Measurements from ENCODE around the gene NDUFB7.
"Not testable (repeated sequence)": the region's sequence is repeated elsewhere in the genome, so short reads cannot be mapped to it uniquely, and the experiment has no call there.

The NDUFB7 gene

DNA sequence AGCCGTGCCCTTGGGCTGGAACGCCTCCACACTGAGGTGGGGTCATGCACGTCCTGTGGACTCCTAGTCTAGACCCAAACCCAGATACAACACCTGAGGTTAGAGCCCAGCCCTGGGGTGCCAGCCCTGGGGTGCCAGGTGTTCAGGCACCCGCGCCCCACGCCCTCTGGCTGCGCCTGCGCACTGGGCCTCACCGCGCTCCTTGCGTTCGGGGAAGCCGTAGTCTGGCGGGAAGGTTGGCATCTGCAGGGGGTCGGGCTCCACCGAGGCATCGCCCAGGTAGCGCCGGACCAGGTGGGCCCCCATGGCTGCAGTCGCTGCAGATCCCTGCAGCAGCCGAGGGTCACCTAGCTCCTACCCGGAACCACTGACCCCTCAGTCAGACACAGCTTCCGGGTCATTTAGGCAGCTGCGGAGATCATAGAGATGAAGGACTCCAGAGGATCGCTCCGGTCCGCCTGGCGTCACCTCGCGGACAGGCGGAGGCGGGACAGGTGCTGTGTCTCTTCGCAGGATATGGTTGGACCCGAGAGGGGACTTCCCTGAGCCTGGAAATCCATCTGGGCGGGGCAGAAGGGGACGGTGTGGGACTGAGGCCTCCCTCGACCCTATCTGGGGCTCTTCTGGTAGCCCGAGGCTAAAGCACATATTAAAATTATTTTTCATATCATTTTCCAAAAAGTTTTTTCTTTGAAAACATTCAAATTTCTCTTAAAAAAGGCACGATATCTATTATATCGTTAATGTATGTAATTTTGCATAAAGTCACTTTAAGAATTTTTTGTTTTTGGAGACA lies at the start of gene NDUFB7:
NDUFB7 (minus strand) TSS at position 372 of the 796 bp plus-strand sequence; CDS start at position 306, 66 bp downstream.
- peak; percentile 90 for DNase-seq

DNA sequence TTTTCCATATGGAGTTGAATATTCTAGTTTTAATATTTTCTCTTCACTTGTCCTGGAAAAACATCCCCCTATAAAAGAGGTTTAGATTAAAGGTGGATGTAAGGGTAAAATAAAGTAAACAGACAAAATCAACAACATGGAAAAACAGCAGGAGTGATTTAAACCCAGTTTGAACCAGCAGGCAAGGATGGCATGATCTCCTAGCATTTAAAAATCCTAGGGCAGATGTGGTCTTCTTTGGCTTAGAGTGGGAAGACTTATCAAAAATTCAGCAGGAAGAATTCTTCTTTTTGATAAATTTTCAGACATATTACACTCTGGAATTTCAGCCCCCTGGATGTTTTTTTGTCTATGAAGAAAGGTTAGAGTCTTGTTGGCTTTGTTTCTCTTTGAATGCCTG lies 47.5 kb upstream of the NDUFB7 start:
- no peak for DNase-seq

DNA sequence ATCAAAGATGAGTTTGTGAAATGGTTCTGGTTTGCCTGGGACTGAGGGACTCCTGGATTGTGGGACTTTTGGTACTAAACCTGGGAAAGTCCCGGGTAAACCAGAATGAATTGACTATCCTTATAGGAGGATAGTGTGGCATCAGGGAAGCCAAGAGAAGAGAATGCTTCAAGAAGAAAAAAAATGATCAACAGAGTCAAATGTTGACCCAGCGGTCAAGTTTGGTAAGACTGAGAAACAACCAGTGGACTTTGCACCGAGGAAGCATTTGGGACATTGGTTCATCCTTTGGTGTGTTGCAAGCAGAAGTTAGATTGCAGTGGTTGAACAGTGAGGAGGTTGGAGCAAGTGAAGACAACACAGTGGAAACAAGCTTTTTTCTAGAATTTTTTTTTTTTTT lies 44.5 kb upstream of the NDUFB7 start:
- DNase-seq = no peak

DNA sequence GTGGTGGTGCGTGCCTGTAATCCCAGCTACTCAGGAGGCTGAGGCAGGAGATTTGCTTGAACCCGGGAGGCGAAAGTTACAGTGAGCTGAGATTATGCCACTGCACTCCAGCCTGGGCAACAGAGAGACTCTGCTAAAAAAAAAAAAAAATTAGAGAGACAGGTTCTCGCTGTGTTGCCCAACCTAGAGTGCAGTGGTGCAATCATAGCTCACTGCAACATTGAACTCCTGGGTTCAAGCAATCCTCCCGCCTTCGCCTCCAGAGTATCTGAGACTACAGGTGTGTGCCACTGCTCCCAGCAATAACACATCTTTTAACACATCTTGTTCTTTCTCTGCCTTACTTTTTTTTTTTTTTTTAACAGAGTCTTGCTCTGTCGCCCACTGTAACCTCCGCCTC lies 43.8 kb upstream of the NDUFB7 start:
- DNase-seq = no peak

DNA sequence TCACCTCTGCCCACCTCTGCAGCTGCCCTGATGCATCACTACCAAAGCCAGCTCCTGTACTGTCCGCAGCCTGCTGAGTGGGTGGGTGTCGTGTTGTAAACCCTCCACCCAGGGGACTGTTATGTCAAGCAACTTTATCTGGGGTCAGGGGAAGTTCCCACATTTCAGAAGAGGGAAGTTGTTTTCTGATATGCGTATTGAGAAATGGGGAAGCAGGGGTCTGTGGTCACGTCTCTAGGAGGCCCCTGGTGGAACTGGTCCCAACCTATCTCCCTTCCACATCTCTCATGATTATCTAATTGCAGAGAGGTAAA lies 42.2 kb upstream of the NDUFB7 start:
- DNase-seq = no peak

DNA sequence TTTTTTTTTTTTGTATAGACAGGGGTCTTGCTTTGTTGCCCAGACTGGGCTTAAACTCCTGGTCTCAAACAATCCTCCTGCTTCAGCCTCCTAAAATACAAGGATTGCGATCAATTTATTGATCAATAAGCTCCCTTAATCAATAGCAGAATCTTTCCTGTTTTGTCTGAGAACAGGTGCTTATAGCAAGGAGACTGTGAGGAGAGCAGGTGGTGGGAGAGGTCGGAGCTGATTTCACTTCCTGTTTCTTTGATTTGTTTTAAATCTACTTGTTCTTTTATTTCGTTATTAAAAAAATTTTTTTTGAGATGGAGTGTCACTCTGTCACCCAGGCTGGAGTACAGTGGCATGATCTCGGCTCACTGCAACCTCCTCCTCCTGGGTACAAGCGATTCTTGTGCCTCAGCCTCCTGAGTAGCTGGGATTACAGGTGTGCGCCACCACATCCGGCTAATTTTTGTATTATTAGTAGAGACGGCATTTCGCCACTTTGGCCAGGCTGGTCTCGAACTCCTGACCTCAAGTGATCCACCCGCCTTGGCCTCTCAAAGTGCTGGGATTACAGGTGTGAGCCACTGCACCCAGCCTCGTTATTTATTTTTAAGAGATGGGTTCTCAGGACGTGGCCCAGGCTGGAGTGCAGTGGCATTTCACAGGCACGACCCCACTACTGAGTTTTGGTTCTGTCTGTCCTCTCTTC lies 41.7 kb upstream of the NDUFB7 start:
- DNase-seq = not testable (repeated sequence)

DNA sequence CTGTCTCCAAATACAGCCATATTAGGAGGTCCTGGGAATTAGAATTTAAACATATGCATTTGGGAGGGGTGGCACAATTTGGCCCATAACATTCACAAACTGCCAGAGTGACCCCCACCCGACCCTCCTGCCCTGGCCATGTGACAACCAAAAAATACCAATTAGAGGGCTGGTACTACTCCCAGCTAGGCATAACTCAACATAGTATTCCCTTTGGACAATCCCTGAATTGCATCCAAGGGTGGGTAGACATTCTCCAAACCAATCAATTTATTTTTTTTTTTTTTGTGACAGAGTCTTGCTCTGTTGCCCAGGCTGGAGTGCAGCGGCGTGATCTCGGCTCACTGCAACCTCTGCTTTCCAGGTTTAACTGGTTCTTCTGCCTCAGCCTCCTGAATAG lies 40.8 kb upstream of the NDUFB7 start:
- no peak for DNase-seq

DNA sequence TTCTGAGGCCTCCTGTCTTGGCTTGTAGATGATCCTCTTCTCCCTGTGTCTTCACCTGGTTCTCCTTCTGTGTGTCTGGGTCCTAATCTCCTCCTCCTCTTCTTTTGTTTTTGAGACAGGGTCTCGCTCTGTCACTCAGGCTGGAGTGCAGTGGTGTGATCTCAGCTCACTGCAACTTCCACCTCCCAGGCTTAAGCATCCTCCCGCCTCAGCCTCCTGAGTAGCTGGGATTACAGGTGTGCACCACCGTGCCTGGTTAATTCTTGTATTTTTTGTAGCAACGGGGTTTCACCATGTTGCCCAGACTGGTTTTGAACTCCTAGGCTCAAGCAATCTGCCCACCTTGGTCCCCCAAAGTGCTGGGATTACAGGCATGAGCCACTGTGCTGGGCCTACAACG lies 40.4 kb upstream of the NDUFB7 start:
- not testable (repeated sequence) for DNase-seq

DNA sequence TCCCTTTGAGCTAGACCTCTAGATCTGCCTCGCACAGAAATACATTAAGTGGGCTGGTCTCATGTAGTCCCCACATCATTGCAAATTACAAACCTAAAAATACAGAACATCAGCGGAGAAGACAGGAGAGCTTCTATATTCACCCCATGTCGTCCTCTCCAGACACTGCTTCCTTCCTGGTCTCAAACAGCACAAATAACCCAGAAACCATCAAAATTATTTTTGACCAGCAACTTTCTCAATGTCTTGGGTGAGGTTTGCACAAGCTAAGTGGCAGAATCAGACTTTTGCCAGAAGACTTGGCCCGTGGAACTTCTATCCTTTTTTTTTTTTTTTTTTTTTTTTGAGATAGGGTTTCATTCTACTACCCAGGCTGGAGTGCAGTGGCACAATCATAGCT lies 39.2 kb upstream of the NDUFB7 start:
- DNase-seq = no peak

DNA sequence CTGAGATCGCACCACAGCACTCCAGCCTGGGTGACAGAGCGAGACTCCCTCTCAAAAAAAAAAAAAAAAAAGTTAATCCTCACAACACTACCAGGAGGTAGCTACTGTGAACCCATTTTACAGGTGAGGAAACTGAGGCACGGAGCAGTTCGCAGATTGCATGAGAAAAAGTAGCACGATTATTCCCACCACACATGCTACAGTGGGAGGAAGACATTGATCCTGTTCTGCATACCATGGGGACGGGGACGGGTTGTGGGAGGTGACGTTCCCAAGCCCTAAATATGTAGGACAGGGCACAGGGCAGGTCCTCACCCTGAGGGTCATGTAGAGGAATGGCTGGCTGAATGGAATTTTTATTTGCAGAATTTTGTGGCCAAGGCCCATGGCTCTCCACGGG lies 34.8 kb upstream of the NDUFB7 start:
- no peak for DNase-seq

DNA sequence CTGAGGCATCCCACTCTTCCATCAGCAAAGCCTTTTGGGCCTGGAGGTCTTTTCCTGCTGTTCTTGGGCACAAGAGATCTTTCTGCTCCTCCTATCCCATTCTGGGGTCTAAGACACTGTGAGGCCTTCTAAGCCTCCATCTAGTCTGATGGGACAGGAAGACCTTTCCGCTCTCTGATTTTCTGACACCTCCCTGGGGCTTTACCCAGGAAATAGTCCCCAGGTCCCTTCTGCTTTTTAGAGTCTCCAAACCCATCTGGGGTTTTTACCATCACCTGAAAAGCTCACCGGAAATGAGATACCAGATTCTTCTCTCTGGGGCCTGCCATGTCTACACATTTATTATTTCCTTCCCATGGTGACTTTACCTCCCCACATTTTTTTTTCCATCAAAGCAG lies 32.1 kb upstream of the NDUFB7 start:
- DNase-seq = no peak

DNA sequence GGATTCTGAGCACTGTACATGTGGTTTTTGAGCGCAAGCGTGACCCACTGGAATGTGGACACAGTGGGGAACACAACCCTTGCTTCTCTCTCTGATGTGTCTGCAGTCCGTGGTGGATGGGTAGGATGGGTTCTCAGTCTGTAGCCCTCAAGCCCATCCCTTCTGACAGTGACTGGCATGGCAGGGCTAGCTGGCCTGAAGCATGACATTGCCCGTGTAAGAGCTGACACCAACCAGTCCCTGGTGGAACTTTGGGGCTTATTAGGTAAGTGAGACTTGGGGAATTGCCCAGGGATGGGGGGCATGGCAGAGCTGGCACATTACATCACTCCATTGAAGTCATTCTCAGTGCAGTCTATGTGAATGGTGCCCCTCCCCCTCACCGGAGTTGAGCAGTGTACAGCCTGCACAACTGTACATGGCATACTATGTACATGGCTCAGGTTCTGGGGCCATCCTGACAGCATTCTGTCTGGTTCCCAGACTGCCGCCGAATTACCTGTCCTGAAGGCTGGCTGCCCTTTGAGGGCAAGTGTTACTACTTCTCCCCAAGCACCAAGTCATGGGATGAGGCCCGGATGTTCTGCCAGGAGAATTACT lies 27.8 kb upstream of the NDUFB7 start:
- no peak for DNase-seq

DNA sequence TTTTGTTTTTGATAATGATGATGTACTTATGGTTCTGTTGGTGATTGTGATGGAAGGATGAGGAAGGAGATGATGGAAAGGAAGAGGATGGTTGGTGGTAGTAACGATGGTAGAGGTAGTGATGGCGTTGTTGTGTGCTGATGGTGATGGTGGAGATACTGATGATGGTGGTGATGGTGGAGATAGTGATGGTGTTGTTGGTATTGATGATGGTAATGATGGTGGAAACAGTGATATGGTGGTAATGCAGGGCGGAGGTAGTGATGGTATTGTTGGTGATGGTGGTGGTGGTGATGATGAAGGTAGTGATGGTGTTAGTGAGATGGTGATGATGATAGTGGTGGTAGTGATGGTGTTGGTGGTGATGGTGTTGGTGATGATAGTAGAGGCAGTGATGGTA lies 23.7 kb upstream of the NDUFB7 start:
- DNase-seq = no peak

DNA sequence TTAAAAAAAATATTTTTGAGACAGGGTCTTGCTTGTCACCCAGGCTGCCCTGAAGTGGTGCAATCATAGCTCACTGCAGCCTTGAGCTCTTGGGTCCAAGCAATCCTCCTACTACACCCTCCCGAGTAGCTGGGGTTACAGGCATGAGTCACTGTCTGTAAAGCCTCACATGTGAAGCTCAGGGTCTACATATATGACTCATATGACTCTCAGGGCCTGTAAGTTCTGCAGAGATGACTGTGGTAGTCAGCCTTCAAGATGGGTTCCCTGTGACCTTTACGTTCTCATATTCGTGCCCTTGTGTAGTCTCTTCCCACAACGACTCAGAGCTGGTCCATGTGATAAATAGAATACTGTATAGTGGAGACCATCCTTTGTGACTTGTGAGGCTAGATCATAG lies 17.6 kb upstream of the NDUFB7 start:
- DNase-seq = not testable (repeated sequence)

DNA sequence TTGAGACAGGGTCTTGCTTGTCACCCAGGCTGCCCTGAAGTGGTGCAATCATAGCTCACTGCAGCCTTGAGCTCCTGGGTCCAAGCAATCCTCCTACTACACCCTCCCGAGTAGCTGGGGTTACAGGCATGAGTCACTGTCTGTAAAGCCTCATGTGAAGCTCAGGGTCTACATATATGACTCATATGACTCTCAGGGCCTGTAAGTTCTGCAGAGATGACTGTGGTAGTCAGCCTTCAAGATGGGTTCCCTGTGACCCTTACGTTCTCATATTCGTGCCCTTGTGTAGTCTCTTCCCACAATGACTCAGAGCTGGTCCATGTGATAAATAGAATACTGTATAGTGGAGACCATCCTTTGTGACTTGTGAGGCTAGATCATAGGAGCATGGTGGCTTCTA lies 13.3 kb upstream of the NDUFB7 start:
- not testable (repeated sequence) for DNase-seq

DNA sequence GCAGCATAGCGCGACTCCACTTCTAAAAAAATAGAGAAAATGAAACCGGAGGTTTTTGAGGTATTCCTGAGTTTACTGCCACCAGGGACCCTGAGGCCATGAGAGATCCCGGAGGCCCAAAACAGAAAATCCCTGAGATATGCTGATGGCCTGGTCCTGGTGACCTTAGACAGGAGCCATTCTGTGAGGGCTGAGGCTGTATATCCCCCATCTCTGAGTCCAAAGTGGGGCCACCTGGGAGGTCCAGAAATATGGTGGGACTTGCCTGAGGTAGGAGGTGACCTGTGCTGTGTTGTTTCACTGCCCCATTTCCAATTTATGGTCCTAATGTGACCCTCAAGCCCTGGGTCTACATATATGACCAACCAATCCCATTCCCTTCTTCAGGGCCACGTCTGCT lies 12.5 kb upstream of the NDUFB7 start:
- not testable (repeated sequence) for DNase-seq

DNA sequence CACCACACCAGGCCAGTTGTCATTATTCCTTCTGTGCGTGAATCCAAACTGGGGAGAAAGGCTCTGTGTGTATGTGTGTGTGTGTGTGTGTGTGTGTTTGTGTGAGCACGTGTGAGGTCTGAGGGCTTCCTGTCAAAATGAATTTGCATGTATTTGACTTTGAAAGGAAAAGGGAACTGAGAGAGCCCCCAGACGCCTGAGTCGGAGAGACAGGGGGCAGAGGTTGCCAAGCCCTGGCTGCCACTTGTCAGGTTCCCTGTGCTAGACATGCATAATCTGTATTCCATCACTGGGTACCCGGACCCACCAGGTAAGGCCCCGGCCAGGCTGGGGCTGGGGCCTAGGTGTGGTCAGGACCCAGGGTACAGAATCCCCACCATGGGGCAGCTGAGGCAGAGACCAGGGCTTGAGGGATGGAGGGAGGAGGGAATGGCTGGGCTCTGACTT lies 11.1 kb upstream of the NDUFB7 start, which contains the start of gene CLEC17A:
CLEC17A (plus strand) TSS at position 191 of the 447 bp plus-strand sequence; CDS start at position 268, 77 bp downstream.
- DNase-seq = no peak

DNA sequence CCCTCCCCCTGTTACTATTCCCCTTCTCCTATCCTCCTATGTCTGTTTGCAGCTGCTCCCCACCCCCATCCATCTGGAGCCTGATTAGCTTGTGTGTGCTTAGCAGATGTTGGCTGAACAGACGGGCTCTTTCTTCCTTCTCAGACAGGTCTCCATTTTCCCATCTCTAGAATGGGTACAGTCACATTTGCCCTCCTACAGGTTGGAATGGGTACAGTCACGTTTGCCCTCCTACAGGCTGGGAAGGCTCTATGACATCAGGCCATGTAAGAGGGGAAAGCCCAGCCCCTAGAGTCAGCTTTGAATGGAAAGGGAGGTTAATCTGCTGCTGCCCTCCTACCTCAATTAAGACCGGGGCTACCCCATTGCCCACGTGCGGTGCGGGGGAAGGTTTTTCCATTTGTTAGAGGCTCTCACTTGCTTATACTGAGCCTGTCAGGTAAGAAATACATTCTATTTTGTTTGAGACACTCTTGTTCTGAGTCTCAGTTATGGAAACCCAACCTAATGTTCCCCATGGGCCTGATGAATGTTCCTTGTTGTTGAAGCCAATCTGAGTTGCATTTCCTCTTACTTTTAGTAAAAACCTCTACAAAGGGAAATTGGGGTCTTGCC lies 8.9 kb upstream of the NDUFB7 start:
- no peak for DNase-seq

DNA sequence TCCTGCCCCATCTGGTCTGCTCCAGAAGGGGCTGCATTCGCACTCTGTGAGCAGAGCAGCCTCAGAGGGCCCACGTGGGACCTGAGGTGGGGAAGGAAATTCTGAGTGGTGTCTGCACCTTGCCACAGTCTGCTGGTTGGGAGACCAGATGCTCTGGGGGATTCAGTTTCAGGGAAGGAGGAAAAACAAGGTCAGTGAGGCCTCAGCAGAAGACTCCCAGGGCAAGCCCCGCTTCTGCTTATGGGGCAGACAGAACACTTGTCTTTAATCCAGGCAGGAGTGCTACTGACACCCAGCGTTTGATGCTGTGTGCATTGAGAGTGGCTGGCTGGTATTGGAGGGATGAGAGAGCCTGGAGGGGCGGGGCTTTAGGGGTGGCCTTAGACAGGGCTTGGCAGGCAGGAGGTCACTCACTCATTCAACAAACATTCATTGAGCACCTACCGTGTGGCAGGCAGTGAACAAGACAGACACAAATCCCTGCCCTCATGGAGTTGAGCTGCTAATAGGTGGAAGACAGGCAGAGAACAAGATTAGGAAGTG lies 6.1 kb upstream of the NDUFB7 start:
- no peak for DNase-seq

DNA sequence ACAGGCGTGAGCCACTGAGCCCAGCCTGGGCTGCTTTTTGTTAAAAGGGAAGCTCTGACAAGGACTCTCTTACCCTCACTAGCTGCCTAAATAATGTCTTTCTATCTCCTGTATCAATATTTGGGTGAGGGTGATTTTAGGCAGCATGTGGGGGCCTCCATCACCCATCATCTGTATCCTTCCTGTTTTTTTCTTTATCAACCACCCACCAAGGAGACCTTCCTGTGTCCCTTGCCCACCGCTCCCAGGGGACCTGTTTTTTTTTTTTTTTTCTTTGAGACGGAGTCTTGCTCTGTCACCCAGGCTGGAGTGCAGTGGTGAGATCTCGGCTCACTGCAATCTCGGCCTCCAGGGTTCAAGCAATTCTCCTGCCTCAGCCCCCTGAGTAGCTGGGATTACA lies 5.4 kb upstream of the NDUFB7 start:
- no peak for DNase-seq

DNA sequence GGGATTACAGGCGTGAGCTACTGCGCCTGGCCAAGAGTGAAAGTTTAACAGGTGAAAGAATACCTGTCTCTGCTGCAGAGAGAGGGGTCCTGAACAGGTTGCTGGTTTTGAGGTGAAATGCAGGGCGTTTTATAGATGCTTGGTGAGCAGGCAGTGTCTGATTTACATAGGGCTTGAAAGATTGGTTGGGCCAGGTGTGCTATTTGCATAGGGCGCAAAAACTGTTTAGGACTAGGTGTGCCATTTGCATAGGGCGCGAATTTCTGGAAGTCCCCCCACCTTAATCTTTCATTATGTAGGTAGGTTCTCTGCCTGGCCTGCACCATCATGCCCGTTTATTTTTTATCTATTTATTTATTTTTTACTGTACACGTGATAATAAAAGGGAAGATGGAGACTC lies 4.5 kb upstream of the NDUFB7 start:
- DNase-seq = no peak

DNA sequence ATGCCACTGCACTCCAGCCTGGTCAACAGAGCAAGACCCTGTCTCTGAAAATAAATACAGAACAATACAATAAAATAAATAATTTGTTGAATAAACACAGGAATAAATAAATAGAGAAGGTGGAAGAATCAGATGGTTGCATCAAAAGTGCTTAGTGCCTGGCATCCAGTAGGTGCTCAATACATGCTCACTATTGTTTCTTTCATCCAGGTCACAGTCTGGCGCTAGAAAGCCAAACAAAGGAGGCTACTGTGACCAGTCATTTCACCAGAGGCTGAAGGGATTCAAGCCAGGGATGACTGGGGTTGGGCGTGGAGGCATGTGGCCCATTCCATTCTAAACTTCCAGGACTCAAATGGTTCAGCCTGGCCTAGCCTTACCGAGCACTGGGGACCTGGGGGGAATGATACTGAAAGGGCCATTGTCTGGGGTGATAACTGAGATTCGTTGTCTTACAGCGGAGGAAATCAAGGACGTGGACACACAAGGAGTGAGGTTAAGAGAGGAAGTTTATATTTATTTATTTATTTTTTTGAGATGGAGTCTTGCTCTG lies 3.6 kb upstream of the NDUFB7 start:
- no peak for DNase-seq
